HG02571 (cell line): ENCODE data around the gene CDC34.

Source experiments
- ATAC-seq: cut with Tn5 transposase; IDR thresholded peaks from one replicate; pipeline ENCODE4 v1.9.1; 2021; ENCODE audit warnings: mild to moderate bottlenecking, moderate library complexity; ENCODE audit not compliant: unreplicated experiment

The CDC34 gene

DNA sequence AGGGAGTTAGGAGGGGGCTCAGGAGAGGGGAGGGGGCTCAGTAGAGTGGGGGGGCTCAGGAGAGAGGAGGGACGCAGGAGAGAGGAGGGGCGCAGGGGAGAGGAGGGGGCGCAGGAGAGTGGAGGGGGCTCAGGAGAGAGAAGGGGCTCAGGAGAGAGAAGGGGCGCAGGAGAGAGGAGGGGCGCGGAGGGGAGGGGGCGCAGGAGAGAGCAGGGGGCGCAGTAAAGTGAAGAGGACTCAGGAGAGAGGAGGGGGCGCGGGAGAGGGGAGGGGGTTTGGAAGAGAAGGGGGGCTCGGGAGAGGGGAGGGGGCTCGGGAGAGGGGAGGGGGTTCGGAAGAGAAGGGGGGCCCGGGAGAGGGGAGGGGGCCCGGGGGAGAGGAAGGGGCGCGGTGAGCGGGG, 34.6 kb upstream of the CDC34 start:
- no peak for ATAC-seq

DNA sequence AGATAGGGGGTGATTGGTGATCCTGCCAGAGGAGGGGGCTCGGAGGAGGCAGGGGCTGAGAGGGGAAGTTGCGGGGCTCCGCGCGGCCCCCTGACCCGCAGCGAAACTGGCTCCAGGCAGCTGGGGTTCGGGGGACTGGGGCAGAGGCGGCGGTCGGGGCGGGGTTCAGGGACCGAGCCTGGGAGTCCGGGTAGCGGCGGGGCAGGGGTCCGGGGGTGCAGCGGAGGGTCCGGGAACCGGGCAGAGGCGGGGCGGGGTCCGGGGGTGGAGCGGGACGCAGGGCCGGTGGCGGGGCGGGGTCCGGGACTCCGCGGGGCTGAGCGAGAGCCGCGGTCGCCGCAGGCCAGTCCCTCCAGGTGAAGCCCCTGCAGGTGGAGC, 34.1 kb upstream of the CDC34 start:
- no peak for ATAC-seq

DNA sequence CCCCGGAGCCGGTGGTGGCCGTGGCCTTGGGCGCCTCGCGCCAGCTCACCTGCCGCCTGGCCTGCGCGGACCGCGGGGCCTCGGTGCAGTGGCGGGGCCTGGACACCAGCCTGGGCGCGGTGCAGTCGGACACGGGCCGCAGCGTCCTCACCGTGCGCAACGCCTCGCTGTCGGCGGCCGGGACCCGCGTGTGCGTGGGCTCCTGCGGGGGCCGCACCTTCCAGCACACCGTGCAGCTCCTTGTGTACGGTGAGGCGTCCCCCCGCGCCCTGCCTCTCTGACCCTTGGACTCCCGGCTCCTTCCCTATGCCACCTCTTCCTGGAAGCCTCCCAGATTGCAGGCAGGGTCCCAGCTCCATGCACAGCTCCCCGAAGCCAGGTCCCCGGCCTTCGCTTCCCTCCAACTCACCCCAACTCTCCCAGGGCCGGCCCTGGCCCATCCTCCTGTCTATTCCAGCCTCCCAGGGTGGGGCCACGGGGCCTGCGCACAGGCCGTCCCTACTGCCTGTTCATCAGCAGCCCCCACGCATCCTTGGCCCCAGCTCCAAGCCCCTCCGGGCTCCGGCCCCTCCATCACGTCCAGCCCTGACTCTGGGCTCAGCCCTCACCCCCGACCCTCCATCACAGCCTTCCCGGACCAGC, 33.6 kb upstream of the CDC34 start:
- no peak for ATAC-seq

DNA sequence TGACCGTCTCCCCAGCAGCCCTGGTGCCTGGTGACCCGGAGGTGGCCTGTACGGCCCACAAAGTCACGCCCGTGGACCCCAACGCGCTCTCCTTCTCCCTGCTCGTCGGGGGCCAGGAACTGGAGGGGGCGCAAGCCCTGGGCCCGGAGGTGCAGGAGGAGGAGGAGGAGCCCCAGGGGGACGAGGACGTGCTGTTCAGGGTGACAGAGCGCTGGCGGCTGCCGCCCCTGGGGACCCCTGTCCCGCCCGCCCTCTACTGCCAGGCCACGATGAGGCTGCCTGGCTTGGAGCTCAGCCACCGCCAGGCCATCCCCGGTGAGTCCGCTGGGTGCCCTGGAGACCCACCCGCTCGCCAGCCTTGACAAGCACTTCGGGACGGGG, 33.1 kb upstream of the CDC34 start:
- no peak for ATAC-seq

DNA sequence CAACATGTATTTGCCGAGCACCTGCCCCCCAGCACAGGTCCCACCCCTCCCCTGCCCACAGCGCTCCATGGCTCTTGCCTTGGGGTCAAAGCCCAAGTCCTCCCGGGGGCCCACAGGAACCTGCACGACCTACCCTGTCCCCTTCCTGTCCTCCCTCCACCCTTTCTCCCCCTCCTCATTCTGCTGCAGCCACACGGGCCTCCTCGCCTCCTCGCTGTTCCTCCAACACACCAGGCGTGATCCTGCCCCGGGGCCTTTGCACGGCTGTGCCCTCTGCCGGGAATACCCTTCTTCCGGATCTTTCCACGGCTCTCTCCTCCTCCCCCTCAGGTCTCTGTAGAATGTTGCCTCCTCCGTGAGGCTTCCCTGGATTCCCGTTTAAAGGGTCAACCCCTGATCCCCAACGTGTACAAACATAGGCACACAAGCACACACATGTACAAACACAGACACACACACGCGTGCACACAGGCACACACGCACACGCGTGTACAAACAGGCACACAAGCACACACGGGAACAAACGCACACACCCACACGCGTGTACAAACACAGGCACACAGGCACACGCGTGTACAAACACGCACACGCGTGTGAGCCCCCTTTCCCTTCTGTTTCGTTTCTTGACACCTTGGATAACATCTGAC, 32.5 kb upstream of the CDC34 start:
- no peak for ATAC-seq

DNA sequence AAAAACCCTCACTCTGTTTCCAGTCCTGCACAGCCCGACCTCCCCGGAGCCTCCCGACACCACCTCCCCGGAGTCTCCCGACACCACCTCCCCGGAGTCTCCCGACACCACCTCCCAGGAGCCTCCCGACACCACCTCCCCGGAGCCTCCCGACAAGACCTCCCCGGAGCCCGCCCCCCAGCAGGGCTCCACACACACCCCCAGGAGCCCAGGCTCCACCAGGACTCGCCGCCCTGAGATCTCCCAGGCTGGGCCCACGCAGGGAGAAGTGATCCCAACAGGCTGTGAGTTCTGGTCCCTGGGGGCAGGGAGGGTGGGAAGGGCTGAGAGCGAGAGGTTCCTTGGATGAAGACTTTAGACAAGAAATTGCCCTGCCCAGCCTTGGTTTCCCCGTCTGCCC, 29.9 kb upstream of the CDC34 start:
- no peak for ATAC-seq

DNA sequence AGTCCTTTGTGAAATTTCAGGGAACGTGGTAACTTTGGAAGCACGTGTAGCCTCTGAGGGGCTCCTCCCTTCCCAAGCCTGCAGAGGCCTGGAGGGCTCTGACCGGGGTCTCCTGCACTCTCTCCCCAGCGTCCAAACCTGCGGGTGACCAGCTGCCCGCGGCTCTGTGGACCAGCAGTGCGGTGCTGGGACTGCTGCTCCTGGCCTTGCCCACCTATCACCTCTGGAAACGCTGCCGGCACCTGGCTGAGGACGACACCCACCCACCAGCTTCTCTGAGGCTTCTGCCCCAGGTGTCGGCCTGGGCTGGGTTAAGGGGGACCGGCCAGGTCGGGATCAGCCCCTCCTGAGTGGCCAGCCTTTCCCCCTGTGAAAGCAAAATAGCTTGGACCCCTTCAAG, 26.9 kb upstream of the CDC34 start:
- ATAC-seq = no peak

DNA sequence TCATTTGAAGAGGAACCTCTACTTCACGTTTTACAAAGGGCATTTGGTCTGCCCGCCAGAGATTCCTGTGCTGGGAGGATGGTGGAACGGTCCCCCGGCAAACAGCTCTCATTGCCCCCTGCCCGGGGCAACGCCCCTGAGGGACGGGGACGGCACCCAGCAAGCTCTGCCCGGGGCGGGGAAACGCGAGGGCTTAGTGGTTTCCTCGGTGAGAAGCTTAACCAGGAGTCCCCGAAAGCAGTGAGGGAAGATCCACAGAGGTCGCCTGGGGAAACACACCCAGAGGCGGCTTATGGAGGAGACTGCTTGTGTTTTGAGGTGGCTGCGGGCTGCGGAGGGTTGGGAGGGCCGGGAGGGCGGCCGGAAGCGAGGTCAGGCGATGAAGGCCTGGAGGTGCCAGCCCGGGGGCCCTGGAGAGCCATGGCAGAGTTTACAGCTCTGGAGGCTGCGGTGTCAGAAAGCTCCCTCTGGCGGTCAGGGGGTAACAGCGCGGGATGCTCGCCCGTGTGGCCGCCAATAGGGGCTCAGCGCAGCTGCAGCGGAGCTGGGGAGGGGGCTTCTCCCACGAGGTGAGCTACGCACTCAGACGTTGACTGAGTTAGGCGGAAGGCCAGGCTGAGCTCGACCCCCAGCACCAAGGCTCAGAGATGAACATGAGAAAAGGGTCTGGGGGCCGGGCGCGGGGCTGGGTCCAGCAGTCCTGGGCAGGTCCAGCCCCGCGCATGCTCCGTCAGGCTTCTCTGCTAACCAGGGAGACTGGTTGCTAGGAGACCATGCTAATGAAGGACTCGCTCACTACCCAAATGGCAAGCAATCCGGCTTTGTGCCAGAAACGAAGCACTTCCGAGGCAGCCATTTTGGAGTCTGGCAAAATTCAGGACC, 24.9 kb upstream of the CDC34 start:
- ATAC-seq = peak; percentile 67

DNA sequence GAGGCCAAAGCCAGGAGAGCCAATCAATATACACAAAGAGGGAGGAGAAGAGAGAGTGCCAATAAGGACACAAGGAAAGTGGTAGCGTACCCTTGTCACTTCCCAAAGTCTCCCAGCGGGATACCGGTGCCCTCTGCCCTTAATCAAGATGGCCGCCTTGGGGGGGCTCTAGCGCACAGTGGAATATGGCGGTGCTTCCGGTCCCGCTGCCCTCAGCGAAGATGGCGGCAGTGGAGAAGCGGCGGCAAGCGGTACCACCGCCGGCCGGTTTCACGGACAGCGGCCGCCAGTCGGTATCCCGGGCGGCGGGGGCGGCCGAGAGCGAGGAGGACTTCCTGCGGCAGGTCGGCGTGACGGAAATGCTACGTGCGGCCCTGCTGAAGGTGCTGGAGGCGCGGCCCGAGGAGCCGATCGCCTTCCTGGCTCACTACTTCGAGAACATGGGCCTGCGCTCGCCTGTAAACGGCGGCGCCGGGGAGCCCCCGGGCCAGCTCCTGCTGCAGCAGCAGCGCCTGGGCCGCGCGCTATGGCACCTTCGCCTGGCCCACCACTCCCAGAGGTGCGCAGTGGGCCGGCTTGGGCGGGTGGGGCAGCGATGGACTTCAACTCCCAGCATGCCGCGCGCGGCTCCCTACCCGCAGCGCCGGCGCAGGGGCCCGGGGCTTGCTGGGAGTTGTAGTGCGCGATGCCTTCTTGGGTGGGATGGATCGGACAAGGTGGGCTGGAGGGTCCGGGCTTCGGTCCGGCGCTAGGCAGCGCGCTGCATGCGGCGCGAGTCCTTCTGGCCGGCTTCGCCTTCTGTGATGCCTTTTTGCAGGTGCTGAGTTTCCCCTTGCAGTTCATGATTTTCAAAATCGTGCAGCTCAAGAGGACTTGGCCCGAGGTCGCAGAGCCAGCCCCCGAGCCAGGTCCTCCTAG, 24.0 kb upstream of the CDC34 start, which contains the start of gene TPGS1:
Gene TPGS1 (plus strand): TSS at position 212 of the 918 bp plus-strand sequence. CDS start 10 bp downstream, at position 222.
- ATAC-seq = peak; percentile 64

DNA sequence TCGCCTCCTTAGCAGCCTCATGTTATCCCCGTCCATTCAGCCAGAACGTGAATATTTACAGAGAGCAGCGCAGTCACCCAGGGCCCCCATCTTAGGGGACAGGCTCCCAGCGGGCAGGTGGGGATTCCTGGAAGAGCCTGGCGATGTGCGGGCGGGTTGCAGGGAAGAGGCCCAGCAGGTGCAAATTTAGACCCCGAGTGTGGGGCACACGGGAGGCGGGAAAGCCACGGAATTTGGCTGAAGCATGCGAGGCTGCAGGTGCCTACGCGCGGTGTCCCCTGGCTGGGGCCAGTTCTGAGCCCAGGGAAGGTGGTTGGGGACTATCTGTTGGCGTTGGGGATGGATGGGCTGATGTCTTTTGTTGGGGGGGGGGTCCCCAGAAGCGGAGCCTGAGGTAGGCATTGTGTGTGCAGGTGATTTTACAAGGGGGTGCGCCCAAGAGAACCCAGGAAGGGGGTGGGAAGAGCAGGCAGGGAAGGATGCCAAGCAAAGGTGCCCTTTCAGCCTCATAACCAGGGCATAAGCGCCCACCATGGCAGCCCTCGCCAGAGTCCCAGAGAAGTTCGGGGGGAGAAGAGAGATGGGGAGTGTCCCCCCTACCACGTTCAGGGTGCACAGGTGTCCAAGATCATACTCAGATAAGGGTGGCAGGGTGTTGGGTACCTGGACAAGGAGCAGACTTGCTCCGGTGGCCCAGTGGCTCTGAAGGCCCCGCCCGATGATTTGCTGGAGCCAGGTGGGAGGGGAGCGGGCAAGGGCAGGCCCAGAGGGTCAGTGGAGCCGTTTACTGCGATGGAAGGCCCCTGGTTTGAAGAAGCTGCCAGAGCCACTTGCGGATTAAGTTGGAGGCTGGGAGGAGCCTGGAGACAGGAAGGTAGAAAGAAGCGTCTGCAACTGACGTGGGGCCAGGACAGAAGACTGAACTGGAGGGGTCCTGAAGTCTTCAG, 23.1 kb upstream of the CDC34 start:
- ATAC-seq = no peak

DNA sequence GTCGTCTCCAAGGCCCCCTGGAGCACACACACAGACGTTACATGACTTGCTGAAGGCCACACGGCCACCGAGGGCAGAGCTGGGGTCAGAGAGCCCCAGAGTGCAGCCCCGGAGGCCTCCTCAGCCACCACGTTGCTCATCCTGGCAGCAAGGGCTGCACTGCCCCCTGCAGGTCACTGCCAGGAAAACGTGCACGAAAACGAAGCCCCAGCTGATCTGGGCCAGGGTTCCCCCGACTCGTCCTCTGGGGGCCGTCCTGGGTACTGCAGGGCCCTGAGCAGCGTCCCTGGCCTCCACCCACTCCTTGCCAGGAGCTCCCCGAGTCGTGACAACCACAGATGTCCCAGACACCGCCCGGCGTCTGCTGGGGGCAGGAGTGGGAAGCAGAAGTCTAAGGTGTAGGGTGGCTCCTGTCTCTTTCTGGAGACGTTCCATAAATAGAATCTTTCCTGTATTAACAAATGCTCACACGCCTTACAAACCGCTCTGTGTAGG, 20.9 kb upstream of the CDC34 start:
- no peak for ATAC-seq

DNA sequence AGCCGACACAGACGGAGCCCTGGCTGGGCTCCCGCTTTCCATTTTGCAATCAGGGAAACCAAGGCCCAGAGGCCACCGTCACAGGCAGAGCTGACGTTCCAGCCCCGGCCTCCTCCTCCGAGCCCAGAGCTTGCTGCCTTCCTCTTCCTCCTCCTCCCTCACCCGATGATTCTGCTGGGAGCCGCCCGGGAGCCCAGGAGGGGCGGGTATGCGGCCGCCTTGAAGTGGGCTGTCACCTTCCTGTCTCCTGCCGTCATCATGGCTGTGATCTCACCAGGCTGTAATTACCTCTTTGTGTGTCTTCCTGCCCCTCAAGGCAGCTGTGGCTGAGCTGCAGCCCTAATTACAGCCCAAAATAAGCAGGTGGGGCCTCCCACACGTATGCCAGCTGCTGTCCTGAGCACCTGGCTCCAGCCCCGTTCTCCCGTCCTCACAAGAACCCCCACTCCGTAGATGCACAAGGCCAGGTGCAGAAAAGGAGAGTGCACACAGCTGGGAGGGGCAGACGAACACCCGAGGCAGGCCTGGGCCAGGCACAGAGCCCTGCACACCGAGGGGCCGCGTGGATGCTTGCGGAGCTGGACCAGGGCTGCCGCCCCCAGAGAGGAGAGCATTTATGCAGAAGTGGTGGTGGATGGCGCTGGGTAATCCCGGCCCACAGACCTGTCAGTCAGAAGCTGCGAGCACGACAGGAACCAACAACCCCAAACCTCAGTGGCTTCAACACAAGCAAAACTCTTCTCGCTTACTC, 20.3 kb upstream of the CDC34 start:
- ATAC-seq = no peak

DNA sequence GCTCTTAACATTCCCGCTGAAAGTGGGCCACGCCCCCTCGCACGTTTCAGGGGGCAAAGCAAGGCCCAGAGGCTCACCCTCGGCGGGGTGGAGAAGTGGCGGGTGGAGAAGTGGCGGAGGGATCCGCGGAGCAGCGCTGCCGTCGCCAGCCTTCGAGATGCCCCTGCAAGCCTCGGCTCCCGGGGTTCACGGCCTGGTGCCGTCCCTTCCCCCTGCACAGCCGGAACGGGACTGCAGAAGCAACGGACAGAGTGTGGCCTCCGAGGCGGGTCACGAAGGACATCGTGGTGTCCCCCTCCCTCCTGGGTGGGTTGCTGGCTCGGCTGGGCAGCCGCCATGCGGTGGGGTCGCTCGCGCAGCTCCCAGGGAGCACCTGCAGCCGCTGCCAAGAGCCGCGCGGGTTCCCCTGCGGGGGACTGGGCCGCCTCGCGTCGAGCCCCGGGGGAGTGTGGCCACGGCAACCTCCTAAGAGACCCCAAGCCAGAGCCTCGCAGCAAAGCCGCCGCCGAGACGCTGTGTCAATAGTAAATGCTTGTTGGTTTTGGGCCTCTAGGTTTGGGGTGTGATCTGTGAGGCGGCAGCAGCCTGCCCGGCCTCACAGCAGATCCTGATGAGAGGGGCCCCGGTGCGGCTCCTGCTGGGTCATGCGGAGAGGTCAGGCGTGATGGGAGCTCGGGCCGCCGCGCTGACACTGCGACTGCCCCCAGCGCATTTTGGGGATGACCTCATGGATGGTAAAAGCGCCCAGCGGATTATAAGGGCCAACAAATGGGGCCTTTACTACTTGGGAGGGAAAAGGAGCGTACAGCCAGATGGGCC, 18.8 kb upstream of the CDC34 start:
- no peak for ATAC-seq

DNA sequence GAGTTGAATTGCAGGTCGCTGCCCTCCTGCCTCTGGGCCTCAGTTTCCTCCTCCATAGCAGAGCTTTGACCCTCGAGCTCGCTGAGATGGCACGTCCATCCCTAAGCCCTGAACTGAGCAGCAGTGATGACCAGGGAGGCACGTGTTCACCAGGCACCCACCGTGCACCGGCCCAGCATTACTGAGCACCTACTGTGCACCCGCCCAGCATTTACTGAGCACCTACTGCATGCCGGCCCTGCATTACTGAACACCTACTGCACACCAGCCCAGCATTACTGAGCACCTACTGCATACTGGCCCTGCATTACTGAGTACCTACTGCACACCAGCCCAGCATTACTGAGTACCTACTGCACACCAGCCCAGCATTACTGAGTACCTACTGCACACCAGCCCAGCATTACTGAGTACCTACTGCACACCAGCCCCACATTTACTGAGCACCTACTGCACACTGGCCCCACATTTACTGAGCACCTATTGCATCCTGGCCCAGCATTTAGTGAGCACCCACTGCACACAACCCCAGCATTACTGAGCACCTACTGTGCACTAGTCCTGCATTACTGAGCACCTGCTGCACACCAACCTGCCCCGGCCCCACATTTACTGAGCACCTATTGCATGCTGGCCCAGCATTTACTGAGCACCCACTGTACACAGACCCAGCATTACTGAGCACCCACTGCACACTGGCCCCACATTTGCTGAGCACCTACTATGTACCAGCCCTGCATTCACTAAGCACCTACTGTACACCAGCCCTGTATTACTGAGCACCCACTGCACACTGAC, 18.0 kb upstream of the CDC34 start:
- no peak for ATAC-seq

DNA sequence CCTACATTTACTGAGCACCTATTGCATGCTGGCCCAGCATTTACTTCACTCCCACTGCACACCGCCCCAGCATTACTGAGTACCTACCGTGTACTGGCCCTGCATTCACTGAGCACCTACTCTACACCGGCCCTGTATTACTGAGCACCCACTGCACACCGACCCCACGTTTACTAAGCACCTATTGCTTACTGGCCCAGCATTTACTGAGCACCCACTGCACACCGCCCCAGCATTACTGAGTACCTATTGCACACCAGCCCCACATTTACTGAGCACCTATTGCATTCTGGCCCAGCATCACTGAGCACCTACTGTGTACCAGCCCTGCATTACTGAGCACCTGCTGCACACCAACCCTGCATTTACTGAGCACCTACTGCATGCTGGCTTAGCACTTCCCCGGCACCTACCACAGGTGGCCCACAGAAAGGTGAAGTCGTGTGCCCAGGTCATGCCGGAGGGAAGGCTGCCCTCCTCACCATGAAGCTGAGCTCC, 17.3 kb upstream of the CDC34 start:
- ATAC-seq = no peak

DNA sequence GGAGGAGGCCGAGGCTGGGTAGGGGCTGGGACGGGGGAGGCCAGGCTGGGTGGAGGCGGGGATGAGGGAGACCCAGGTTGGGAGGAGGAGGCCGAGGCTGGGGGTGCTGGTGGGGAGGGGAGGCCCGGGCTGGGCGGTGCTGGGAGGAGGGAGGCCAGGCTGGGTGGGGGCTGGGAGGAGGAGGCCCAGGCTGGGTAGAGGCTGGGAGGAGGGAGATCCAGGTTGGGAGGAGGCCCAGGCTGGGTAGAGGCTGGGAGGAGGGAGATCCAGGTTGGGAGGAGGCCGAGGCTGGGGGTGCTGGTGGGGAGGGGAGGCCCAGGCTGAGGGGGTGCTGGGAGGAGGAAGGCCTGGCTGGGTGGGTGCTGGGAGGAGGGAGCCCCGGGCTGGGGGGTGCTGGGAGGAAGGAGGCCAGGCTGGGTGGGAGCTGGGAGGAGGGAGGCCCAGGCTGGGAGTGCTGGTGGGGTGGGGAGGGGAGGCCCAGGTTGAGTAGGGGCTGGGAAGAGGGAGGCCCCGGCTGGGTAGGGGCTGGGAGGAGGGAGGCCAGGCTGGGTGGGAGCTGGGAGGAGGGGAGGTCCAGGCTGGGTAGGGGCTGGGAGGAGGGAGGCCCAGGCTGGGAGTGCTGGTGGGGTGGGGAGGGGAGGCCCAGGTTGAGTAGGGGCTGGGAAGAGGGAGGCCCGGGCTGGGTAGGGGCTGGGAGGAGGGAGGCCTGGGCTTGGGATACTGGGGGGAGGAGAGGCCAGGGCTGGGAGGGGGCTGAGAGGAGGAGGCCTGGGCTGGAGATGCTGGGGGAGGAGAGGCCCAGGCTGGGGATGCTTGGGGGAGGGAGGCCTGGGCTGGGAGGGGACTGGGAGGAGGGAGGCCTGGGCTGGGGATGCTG, 13.6 kb upstream of the CDC34 start:
- no peak for ATAC-seq
